Choroid plexus epithelial cell (primary cell): ENCODE measurements around the gene OSBPL5.

Experiments
- DNase-seq: peaks from one replicate; pipeline ENCODE4 v3.0.0-alpha.2; 2010; ENCODE audit warnings: low read depth
- H3K4me3 ChIP-seq: 2 replicates; pipeline ENCODE4 v1.5.1; 2011; ENCODE audit warnings: low read depth, mild to moderate bottlenecking, control low read depth, low read length, moderate library complexity
- CTCF ChIP-seq: conservative IDR thresholded peaks from 2 replicates; pipeline ENCODE4 v1.5.1; 2011; ENCODE audit warnings: low read depth, mild to moderate bottlenecking, control low read depth, inconsistent platforms, low read length, moderate library complexity

Gene OSBPL5

DNA sequence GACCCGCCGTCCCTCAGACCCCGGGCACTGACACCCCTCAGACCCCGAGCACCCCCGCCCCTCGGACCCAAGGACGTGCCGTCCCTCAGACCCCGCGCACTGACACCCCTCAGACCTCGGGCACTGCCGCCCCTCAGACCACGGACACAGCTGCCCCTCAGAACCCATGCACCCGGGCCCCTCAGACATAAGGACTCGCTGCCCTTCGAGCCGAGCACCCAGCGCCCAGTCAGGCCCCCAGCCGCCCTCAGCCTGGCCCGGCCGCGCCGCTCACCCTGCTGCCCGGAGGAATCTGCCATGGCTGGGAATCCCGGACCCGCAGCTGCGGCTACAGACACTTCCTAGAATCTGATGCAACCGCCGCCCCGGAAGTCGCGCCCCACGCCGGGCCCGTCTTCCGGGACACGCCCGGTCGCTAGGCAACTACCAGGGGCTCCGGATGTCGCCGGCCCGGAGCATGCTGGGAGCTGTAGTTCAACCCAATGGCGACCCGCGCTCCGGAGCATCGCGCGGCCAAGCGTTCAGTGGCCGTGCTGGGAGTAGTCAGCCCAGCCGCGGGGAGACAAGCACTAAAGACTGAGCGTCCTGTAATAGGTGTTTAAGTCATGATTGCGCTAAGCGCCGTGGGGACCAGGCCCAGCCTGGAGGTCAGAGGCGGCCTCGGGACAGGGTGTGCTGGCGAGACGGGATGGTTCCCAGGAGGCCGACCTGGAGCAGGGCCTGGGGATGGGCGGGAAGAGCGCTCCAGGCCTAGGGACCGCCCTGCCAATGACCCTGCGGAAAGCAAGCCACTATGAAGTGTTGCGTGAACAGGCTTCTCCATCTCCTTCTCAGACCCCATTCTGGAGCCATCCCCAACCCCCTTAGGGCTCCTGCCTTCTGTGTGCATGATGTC is 107.8 kb downstream of the OSBPL5 start, which contains the start of gene CARS1:
CARS1 (minus strand) TSS at position 355 of the 895 bp plus-strand sequence; CDS start at position 299, 56 bp downstream.
- TF ChIP-seq CTCF, result no peak
- H3K4me3 ChIP-seq, result peak within 1 kb of the TSS; percentile 97
- peak; percentile 95 for DNase-seq

DNA sequence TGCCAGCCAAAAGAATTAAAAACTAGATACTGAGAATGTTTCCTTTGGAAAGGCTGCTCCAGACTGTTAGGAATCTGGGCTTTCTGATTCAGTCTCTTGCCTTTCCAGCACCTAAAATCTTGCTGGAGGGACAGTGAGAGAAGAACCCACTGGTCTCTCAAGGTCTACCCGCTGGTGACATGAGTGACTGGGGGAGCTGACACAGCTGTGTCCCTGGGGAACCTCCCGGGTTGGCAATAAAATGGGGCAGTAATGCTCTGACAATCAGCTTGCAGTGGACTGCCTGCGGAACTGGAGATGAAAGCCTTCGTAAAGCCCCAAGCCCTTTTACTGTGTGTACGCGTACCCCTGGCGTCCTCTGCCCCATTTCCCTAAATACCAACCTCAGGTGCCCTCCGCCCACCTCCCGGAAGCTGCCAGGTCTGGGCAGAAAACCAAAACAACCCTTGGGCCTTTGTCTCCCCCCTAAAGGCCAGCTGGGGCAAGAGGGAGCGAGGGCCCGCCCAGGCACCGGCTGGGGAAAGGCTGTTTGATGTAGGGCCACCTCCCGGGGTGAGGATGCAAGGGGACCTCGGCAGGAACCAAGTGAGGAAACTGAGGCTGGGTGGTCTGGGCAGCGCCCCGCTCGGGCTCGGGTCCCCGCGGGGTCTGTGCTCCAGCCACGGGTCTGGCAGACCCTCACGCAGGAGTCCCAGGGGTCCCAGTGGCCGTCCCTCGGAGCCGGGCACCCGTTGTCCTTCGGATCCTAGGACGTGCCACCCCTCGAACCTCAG is 108.6 kb downstream of the OSBPL5 start:
- TF ChIP-seq CTCF, result no peak
- DNase-seq, result no peak

DNA sequence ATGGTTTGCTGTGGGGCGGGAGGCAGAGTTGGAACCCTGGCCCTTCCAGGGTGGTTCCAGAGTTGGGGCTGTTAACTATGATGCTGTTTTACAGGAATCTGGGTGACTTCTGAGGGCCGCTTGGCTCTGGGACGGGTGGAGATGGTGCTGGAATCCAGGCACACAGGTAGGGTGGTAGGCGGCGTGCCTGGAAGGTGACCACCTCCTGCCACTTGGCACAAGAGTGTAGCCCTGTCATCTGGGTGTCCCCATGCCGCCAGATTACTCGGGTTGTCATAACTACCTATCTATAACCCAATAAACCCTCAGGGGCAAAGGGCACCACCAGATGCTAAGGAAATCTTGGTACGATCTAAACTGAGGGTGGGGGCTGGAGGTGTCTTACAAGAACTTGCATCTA is 109.2 kb downstream of the OSBPL5 start:
- peak overlapping the region; percentile 97 for H3K4me3 ChIP-seq
- no peak for TF ChIP-seq CTCF

More for the DNA sequence above, 108.6 kb downstream of the OSBPL5 start:
- peak overlapping the region; percentile 97 for H3K4me3 ChIP-seq

GRCh38 chr11:3052567-3052966 is 112.5 kb downstream of the OSBPL5 start:
- no peak for DNase-seq
- TF ChIP-seq CTCF, result no peak

More for the DNA sequence above, 109.2 kb downstream of the OSBPL5 start:
- DNase-seq, result no peak

DNA sequence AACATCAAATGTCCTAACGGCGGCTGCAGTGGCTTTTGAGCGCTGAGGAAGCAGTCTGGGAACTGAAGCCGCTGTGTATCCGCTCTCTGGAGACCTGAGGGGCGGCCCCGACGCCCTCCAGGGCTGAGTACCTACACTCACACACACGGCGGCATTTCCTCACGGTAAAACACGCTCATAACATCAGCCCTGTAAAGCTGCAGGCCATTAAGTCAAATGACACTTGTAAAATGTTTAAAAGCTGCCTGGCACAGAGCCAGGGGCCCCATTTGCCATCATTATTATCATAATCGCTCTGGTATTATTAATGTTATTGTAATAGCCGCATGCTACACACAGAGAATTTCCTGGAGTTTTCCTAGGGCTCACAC is 113.0 kb downstream of the OSBPL5 start:
- no peak overlapping the region for H3K4me3 ChIP-seq
- TF ChIP-seq CTCF, result no peak
- no peak for DNase-seq

More at GRCh38 chr11:3052567-3052966, 112.5 kb downstream of the OSBPL5 start:
- no peak overlapping the region for H3K4me3 ChIP-seq

DNA sequence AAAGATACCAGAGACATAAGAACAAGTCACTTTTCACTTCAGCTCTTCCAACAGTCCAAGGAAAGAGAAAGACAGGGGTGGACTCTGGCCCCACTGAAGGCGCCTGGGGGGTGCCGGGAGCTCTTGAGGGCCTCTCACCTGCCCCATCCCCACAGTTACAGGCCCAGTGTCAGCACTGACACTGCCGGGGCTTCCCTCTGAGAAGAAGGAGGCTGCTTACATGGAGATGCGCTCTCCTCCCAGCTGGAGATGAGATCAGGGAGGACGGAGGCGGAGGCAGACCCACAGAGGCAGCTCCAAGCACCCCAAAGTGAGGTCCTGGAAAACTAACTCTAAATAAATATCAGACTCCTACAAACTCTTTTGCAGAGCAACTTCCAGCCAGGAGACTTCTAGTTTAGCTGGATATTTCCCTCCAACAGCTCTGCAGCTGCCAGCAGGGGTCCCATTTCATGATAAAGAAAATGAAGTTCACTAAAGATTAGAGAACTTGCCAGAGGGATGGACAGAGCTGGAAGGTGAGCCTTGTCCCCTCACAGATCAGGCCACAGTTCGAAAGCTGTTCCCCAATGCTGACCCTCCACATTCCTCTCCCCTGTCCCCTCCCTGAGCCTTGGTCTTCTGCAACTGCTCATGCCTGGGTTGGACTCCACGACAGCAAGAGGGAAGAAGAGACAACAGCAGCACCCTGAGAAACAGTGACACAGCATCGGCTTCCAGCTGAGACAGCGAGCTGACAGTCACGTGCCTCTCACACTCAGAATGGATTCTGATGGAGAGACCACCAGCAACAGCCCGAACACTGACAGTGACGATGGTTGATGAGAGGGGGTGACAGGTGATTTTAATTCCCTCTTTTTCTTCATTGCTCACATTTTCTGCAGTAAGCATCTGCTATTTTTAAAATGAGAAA is 113.7 kb downstream of the OSBPL5 start:
- DNase-seq, result peak; percentile 37
- H3K4me3 ChIP-seq, result no peak overlapping the region
- peak; percentile 55 for TF ChIP-seq CTCF
